ENCODE measurements around the gene NIT1.

DNA sequence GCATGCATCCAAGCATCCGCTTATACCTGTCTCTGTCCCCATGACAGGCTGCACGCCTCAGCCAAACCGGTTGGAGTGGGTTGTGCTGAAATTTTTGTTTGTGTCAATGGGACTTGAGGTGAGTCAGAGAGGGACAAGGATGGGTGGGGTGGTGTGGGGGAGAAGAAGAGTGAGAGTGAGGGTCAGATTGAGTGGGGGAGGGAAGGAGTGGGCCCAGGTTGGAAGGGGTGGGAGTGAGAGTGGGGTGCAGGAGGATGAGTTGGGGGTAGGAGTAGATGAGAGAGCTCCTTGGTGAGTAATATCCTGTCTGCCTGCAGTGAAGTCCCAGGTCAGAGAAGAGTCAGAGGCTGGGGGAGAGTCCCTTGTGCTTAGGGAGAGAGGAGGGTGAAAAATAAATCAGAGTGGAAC is 25.3 kb upstream of the NIT1 start:
- TF ChIP-seq, protein P1, sequence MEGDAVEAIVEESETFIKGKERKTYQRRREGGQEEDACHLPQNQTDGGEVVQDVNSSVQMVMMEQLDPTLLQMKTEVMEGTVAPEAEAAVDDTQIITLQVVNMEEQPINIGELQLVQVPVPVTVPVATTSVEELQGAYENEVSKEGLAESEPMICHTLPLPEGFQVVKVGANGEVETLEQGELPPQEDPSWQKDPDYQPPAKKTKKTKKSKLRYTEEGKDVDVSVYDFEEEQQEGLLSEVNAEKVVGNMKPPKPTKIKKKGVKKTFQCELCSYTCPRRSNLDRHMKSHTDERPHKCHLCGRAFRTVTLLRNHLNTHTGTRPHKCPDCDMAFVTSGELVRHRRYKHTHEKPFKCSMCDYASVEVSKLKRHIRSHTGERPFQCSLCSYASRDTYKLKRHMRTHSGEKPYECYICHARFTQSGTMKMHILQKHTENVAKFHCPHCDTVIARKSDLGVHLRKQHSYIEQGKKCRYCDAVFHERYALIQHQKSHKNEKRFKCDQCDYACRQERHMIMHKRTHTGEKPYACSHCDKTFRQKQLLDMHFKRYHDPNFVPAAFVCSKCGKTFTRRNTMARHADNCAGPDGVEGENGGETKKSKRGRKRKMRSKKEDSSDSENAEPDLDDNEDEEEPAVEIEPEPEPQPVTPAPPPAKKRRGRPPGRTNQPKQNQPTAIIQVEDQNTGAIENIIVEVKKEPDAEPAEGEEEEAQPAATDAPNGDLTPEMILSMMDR (IDR thresholded peaks at IDR 0.05), result no peak
- TF ChIP-seq POLR2A (IDR thresholded peaks at IDR 0.05), result no peak
- no peak for TF ChIP-seq POLR2AphosphoS5 (IDR thresholded peaks at IDR 0.05)
- no peak for TF ChIP-seq EP300 (IDR thresholded peaks at IDR 0.05)

Measured in gastroesophageal sphincter (tissue), 3 donors.